Cardiac septum (tissue), 1 donor: Measurements from ENCODE around the gene RASSF3. TPM values are rescaled to one million over a fixed set of nuclear protein-coding genes. Genes with fewer than 3 reads are reported as not detected.
"Not testable (repeated sequence)": the region's sequence is repeated elsewhere in the genome, so short reads cannot be mapped to it uniquely, and the experiment has no call there.

ENCODE experiments used
- DNase-seq: peaks from one replicate; pipeline ENCODE4 v3.0.0-alpha.2; 2020; ENCODE audit warnings: low spot score
- intact Hi-C: fragments of 100-400 bp; cut with DNase I; formaldehyde crosslinking; loops from one replicate; pipeline ENCODE4 v1.14.0; 2022
- long read RNA-seq: library from polyadenylated mRNA; unstranded; transcript quantifications from one replicate; pipeline ENCODE4 v2.0.0, GENCODE V29; 2021
- total RNA-seq: library from RNA; stranded (reverse); fragmentation: NEBNext Ultra II Directional; extraction: Animal tissue kit (Norgen Biotek cat#: 25700); gene quantifications from one replicate; pipeline ENCODE4 v1.2.1, GENCODE V29; 2021
- donor health status: DM: no; HTN: no; CAD: no.

The RASSF3 gene
- total RNA-seq = 98.8 TPM
- long read RNA-seq, transcript RASSF3-204 (5 exons, 3,492 nt) = major isoform, 66 of 85 reads
- long read RNA-seq, partial matches to known transcripts = 1 of 85 reads
- long read RNA-seq, other reads (novel, unspliced or antisense) = 17 of 85 reads

- intact Hi-C loops = loop anchor here (2.0 to 5.0 kb wide), 3 partner anchors 15 to 62 kb away; no protein-coding TSS in a partner anchor
These were observed at the start of gene RASSF3 for GRCh38 chr12:64610079-64610659. TSS of gene RASSF3 (plus strand) at chr12:64610495. CDS start at chr12:64610633, 138 bp downstream.

GRCh38 chr12:64561302-64562136 lies 48.8 kb upstream of the RASSF3 start:
- no peak for DNase-seq
- intact Hi-C loops = no loop called here

More at GRCh38 chr12:64610079-64610659, at the start of gene RASSF3:
- peak; percentile 93 for DNase-seq

- intact Hi-C loops = no loop called here
- no peak for DNase-seq
These were observed 44.2 kb upstream of the RASSF3 start for GRCh38 chr12:64566122-64566521.

GRCh38 chr12:64566831-64567517 lies 43.3 kb upstream of the RASSF3 start:
- no peak for DNase-seq
- intact Hi-C loops = no loop called here

- intact Hi-C loops = no loop called here
- DNase-seq = no peak
These were observed 42.7 kb upstream of the RASSF3 start for GRCh38 chr12:64567570-64567969.

GRCh38 chr12:64568298-64568697 lies 42.0 kb upstream of the RASSF3 start:
- intact Hi-C loops = no loop called here
- no peak for DNase-seq

GRCh38 chr12:64569923-64570691 lies 40.2 kb upstream of the RASSF3 start:
- intact Hi-C loops = no loop called here
- DNase-seq = no peak

- intact Hi-C loops = no loop called here
- DNase-seq = no peak
These were observed 38.9 kb upstream of the RASSF3 start for GRCh38 chr12:64571411-64571810.

GRCh38 chr12:64572241-64572640 lies 38.1 kb upstream of the RASSF3 start:
- intact Hi-C loops = no loop called here
- DNase-seq = no peak

GRCh38 chr12:64574837-64575236 lies 35.5 kb upstream of the RASSF3 start:
- intact Hi-C loops = no loop called here
- no peak for DNase-seq

- DNase-seq = no peak
- intact Hi-C loops = no loop called here
These were observed 33.2 kb upstream of the RASSF3 start for GRCh38 chr12:64577046-64577445.

GRCh38 chr12:64578566-64578965 lies 31.7 kb upstream of the RASSF3 start:
- intact Hi-C loops = no loop called here
- no peak for DNase-seq

GRCh38 chr12:64580681-64581080 lies 29.6 kb upstream of the RASSF3 start:
- no peak for DNase-seq
- intact Hi-C loops = no loop called here

GRCh38 chr12:64582114-64582513 lies 28.2 kb upstream of the RASSF3 start:
- intact Hi-C loops = no loop called here
- no peak for DNase-seq

- intact Hi-C loops = no loop called here
- no peak for DNase-seq
These were observed 27.4 kb upstream of the RASSF3 start for GRCh38 chr12:64582862-64583261.

GRCh38 chr12:64583395-64583770 lies 26.9 kb upstream of the RASSF3 start:
- DNase-seq, intact Hi-C loops: not testable (repeated sequence)

GRCh38 chr12:64583771-64584421 lies 26.4 kb upstream of the RASSF3 start:
- no peak for DNase-seq
- intact Hi-C loops = no loop called here

GRCh38 chr12:64585104-64585503 lies 25.2 kb upstream of the RASSF3 start:
- no peak for DNase-seq
- intact Hi-C loops = no loop called here

- intact Hi-C loops = no loop called here
- DNase-seq = no peak
These were observed 22.8 kb upstream of the RASSF3 start for GRCh38 chr12:64587447-64587846.
